ENCODE measurements around the gene ZNF728. TPM values are rescaled to one million over a fixed set of nuclear protein-coding genes. Genes with fewer than 3 reads are reported as not detected.
"Not testable (repeated sequence)": the region's sequence is repeated elsewhere in the genome, so short reads cannot be mapped to it uniquely, and the experiment has no call there.

Gene ZNF728
- total RNA-seq, result 1.3 TPM

DNA sequence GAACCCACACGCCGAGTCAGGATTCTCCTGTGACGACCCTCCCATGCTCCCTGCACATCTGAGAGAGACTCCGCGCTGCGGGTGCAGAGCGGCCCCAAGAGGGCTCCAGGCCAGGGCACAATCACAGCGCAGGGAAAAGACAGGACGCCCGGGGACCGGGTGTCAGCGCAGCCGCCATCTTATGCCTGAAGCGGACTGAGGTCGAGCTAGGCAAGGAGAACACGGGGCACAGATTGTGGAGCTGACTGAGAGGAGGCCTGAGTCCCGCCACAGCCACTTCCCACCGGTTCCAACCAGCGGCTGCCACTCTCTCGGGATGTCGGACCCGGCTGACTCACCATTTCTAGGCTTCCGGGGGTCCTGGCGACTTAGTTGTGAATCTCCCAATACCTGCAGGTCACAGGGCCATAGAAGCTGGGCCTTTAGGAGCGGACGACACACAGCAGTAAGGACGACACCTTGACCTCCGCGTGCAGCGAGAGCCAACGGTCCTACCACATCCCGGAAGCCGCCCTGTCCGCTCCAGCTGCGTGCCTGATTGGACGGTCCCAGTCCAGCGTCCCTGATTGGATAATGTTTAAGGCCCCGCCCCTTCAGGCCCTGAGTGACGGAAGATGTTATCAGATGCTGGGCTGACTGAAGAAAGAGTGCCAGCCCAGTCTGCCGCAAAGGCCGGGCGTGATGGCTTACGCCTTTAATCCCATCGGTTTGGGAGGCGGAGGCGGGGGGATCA is at the start of gene ZNF728:
Gene ZNF728, minus strand, starts transcription at position 487 of the 733 bp plus-strand sequence. Its CDS starts 146 bp downstream, at position 341.
- DNase-seq (ENCODE audit: low spot score), result peak; percentile 56

- no peak for DNase-seq (ENCODE audit: low spot score)
Measured at GRCh38 chr19:23052349-23052748, 49.4 kb upstream of the ZNF728 start.

DNA sequence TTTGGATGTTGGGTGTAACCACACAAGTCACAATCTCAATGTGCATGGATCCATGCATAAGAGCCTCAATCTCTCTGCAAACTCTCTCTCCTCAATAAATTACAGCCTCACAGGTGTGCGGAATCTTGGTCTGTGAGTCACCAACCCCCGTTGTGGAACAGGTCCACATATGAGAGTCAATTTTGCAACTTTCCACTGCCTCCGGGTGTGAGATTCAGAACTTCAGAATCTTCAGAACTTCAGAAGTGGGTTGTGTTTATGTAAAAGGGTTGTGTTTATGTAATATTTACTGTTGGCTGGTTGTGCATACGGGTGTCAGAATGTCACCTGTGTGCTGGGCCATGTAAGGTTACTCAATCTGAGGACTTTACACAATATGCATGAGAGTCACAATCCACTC is 46.3 kb upstream of the ZNF728 start:
- DNase-seq (ENCODE audit: low spot score), result no peak

DNA sequence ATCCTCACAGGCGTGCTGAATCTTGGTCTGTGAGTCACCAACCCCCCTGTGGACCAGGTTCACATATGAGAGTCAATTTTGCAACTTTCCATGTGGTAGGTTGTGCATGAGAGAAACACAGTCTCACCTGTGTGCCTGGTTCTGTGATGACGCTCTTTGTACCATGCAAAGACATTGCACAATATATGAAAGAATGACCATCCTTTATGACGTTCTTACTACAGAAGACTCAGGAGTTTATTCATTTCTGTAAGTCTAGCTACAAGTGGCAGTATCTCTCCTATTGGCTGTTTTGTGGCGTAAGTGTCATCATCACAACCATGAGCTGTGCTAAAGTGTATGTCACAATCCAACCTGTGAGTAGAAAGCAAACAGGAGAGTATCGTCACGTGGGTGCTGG is 43.8 kb upstream of the ZNF728 start:
- no peak for DNase-seq (ENCODE audit: low spot score)

DNA sequence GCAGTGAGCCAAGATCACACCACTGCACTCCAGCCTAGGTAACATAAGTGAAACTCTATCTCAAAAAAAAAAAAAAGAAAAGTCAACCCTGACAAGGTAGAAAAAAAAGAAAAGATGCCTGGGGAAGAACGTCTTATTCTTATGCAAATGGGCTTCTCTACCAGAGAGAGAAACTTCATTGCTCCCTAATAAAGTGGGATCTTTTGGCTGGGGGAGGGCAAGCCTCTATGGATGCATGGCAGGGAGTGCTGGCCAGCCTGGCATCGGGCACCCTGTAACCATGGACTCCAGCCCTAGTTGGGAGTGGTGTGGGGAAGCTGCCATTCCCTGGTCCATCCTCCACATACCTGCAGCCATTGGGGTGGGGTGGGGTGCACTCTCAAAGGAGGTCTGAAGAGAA is 30.7 kb upstream of the ZNF728 start:
- no peak for DNase-seq (ENCODE audit: low spot score)

DNA sequence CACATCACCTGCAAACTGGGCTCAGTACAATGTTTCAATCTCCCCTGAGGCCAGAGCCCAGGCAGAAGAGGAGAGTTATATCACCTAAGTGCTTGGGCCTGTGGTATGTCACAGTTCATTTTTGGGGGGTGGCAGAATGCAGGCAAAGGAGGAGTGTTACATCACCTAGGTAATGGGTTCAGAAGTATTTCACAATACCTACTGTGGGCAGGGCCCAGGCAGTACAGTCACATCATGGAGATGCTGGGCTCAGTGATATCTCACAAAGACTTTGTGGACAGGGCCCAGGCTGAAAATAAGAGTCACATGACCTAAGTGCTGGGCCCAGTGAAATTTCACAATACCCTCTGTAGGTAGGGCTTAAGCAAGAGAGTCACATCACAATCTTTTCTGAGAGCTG is 12.7 kb upstream of the ZNF728 start:
- no peak for DNase-seq (ENCODE audit: low spot score)

GRCh38 chr19:22994957-22995356 is 8.0 kb downstream of the ZNF728 start:
- DNase-seq (ENCODE audit: low spot score), result not testable (repeated sequence)

DNA sequence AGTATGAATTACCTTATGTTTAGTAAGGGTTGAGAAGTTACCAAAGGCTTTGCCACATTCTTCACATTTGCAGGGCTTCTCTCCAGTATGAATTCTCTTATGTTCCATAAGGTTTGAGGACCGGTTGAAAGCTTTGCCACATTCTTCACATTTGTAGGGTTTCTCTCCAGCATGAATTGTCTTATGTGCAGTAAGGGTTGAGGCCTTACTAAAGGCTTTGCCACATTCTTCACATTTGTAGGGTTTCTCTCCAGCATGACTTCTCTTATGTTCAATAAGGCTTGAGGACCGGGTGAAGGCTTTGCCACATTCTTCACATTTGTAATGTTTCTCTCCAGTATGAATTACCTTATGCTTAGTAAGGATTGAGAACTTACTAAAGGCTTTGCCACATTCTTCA is 26.7 kb downstream of the ZNF728 start:
- no peak for DNase-seq (ENCODE audit: low spot score)

GRCh38 chr19:22975546-22976136 is 27.3 kb downstream of the ZNF728 start:
- DNase-seq (ENCODE audit: low spot score), result not testable (repeated sequence)

DNA sequence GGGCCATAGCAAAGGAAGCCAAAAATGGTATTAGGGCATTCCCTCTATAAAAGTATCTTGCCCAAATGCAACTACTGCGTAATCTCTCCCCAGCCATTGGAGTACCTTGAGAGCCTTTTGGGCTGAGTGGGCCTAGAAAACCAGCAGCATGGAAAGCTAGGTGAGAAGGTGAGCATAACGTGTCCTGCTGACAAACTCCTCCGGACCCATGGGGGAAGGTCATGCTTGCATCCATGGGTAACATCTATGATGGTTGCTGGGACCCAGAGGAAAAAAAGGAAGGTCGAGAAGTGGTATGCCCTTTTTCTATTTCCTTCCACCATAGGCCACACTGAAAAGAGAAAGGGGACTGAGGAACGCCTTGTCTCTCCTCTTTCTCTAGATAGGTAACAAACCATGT is 57.4 kb downstream of the ZNF728 start:
- no peak for DNase-seq (ENCODE audit: low spot score)

GRCh38 chr19:22935151-22935550 is 67.8 kb downstream of the ZNF728 start:
- no peak for DNase-seq (ENCODE audit: low spot score)

- not testable (repeated sequence) for DNase-seq (ENCODE audit: low spot score)
Measured at GRCh38 chr19:22927576-22927975, 75.4 kb downstream of the ZNF728 start.

GRCh38 chr19:22925181-22925580 is 77.8 kb downstream of the ZNF728 start:
- DNase-seq (ENCODE audit: low spot score), result not testable (repeated sequence)

Other genes with a start within 250 kb of the ZNF728 start
- 0.14 TPM for gene ZNF99, start 219.0 kb downstream of the ZNF728 start, total RNA-seq
- gene ZNF723, start 170.9 kb downstream of the ZNF728 start, total RNA-seq, result not detected
- 0.20 TPM for gene ZNF730, start 113.8 kb upstream of the ZNF728 start, total RNA-seq
- 2.5 TPM for gene ZNF724, start 247.2 kb upstream of the ZNF728 start, total RNA-seq

Measured in mucosa of gallbladder (tissue), 1 donor.